Caco-2 (cell line): ENCODE data around the gene DIPK2A. TPM values are rescaled to one million over a fixed set of nuclear protein-coding genes. Genes with fewer than 3 reads are reported as not detected.

Experiments used
- BruUV-seq: library from RNA; stranded (reverse); fragments of 400-500 nt; replicated peaks from 2 replicates; lab custom pipeline; 2021; lab: Mats Ljungman, UMichigan
- CTCF ChIA-PET: fragments of 300-600 bp; sonication (Branson Sonifier 250); formaldehyde crosslinking; loops from one replicate; lab custom pipeline; 2022; ENCODE audit warnings: antibody characterized with exemption; lab: Charles Lee
- POLR2A ChIA-PET: fragments of 300-600 bp; sonication (Branson Sonifier 250); formaldehyde crosslinking; loops from one replicate; lab custom pipeline; 2022; ENCODE audit warnings: antibody characterized with exemption; lab: Charles Lee
- DNase-seq, 2 experiments: peaks; one replicate each; pipeline versions ENCODE4 v3.0.0 to v3.0.0-alpha.2; 2020 to 2022
- H3K27me3 ChIP-seq: replicated peaks from 2 replicates; pipeline ENCODE4 v1.6.0; 2011; ENCODE audit warnings: low read length; ENCODE audit not compliant: control insufficient read depth, insufficient read depth
- H3K36me3 ChIP-seq: 2 replicates; pipeline ENCODE4 v1.5.1; 2011; ENCODE audit warnings: low read length; ENCODE audit not compliant: control insufficient read depth, insufficient read depth
- H3K4me1 ChIP-seq: fragments of 250-450 bp; sonication (Bioruptor Pico); 2 replicates; pipeline ENCODE4 v1.5.1; 2020; ENCODE audit warnings: mild to moderate bottlenecking
- H3K4me3 ChIP-seq: 2 replicates; pipeline ENCODE4 v1.5.1; 2011; ENCODE audit warnings: low read depth, mild to moderate bottlenecking, control low read depth, low read length
- H3K9me3 ChIP-seq: fragments of 250-450 bp; sonication (Bioruptor Pico); 2 replicates; pipeline ENCODE4 v1.5.1; 2020; ENCODE audit warnings: mild to moderate bottlenecking, moderate library complexity
- H3K27ac Mint-ChIP-seq: one replicate; pipeline ENCODE4 v1.8.0; 2022; ENCODE audit warnings: mixed read lengths; ENCODE audit not compliant: unreplicated experiment
- H3K27me3 Mint-ChIP-seq: one replicate; pipeline ENCODE4 v1.8.0; 2022; ENCODE audit warnings: mixed read lengths; ENCODE audit not compliant: insufficient read depth, unreplicated experiment
- H3K36me3 Mint-ChIP-seq: one replicate; pipeline ENCODE4 v1.8.0; 2022; ENCODE audit warnings: mild to moderate bottlenecking, mixed read lengths; ENCODE audit not compliant: insufficient read depth, unreplicated experiment
- H3K4me1 Mint-ChIP-seq: one replicate; pipeline ENCODE4 v1.8.0; 2022; ENCODE audit warnings: low read depth, mixed read lengths; ENCODE audit not compliant: unreplicated experiment
- H3K4me3 Mint-ChIP-seq: one replicate; pipeline ENCODE4 v1.8.0; 2022; ENCODE audit warnings: mild to moderate bottlenecking, moderate library complexity, mixed read lengths; ENCODE audit not compliant: unreplicated experiment
- H3K9me3 Mint-ChIP-seq: one replicate; pipeline ENCODE4 v1.8.0; 2022; ENCODE audit warnings: mixed read lengths; ENCODE audit not compliant: unreplicated experiment
- intact Hi-C: fragments of 100-400 bp; cut with micrococcal nuclease; formaldehyde crosslinking; loops from one replicate; pipeline ENCODE4 v1.10.0; 2022; ENCODE audit not compliant: unreplicated experiment
- total RNA-seq: library from RNA; stranded (reverse); gene quantifications from 2 replicates; pipeline ENCODE4 v1.2.3, GENCODE V29; 2022
- TF ChIP-seq, protein P1 (sequence below), 2 experiments: fragments of 200-600 bp in 1 of 2; IDR thresholded peaks; 1 replicate in 1 of 2; 2 replicates in 1 of 2; pipeline versions ENCODE4 v1.5.1 to v1.8.0; 2011 to 2022; ENCODE audit warnings: antibody characterized with exemption in 1 of 2, control low read depth in 1 of 2, inconsistent platforms in 1 of 2, low read depth in 1 of 2, low read length in 1 of 2, mild to moderate bottlenecking in 1 of 2, moderate library complexity in 1 of 2; ENCODE audit not compliant: insufficient read depth in 1 of 2, severe bottlenecking in 1 of 2, unreplicated experiment in 1 of 2

Gene DIPK2A
- total RNA-seq, 1 experiment from 2014 or later, result 29.0 TPM

DNA sequence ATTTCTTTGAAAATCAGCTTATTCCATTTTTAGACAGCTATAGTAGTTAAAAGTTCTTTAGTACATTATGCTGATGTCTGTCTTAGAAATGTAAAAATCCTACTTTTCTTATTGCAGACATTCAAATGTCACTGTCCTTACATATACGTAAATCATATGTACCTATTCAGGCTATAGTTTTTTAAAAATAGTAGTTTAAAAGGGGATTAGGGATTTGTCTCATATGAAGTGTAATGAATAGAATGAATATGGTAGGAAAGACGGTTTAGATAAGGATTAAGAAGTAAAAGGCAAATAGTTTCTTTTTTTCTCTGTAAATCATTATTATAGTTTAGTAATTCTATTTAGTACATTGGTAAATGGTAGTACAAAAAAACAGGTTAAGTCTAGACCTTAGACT lies 7.4 kb downstream of the DIPK2A start:
- Mint-ChIP-seq H3K4me3 (no peak overlapping the region), H3K36me3 (peaks cover 16% of the 10 kb centered on the region), H3K4me1 (peaks cover 16% of the 10 kb centered on the region), H3K27ac (no peak overlapping the region), H3K27me3 (no peaks in the 10 kb centered on the region), H3K9me3 (no peaks in the 10 kb centered on the region)
- ChIA-PET CTCF (no interaction called here), POLR2A (no interaction called here)
- Histone ChIP-seq H3K36me3 (no peaks in the 10 kb centered on the region), H3K4me3 (no peak overlapping the region), H3K4me1 (peaks cover 28% of the 10 kb centered on the region), H3K9me3 (no peaks in the 10 kb centered on the region), H3K27me3 (no peaks in the 10 kb centered on the region)
- no peak for DNase-seq
- TF ChIP-seq, protein P1, sequence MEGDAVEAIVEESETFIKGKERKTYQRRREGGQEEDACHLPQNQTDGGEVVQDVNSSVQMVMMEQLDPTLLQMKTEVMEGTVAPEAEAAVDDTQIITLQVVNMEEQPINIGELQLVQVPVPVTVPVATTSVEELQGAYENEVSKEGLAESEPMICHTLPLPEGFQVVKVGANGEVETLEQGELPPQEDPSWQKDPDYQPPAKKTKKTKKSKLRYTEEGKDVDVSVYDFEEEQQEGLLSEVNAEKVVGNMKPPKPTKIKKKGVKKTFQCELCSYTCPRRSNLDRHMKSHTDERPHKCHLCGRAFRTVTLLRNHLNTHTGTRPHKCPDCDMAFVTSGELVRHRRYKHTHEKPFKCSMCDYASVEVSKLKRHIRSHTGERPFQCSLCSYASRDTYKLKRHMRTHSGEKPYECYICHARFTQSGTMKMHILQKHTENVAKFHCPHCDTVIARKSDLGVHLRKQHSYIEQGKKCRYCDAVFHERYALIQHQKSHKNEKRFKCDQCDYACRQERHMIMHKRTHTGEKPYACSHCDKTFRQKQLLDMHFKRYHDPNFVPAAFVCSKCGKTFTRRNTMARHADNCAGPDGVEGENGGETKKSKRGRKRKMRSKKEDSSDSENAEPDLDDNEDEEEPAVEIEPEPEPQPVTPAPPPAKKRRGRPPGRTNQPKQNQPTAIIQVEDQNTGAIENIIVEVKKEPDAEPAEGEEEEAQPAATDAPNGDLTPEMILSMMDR (IDR thresholded peaks at IDR 0.05; ENCODE audit: insufficient read depth in 1 of 2, low read depth in 1 of 2, low read length in 1 of 2, severe bottlenecking in 1 of 2, unreplicated experiment in 1 of 2), result no peak
- intact Hi-C loops, result loop anchor here (10.0 kb wide), 3 partner anchors 436 to 876 kb away; no protein-coding TSS in a partner anchor
- no TSS peak for BruUV-seq

DNA sequence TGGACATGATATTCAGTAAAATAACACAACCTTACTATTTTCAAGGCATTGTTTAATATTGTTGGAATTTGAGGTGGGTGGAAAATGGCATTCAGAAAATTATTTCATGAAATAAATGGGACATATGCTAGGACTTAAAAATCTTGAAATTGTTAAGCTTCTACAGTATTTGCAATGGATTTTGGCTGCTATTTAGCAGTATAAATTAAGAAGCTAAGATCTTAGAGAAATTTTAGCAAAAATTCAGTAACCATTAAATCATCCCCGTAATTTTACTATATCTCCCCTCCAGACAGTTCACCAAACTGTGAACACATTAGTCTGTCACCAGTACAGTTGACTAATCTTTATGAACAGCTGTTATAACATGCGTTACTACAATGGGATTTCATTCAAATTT lies 8.2 kb downstream of the DIPK2A start:
- POLR2A ChIA-PET, result no interaction called here

DNA sequence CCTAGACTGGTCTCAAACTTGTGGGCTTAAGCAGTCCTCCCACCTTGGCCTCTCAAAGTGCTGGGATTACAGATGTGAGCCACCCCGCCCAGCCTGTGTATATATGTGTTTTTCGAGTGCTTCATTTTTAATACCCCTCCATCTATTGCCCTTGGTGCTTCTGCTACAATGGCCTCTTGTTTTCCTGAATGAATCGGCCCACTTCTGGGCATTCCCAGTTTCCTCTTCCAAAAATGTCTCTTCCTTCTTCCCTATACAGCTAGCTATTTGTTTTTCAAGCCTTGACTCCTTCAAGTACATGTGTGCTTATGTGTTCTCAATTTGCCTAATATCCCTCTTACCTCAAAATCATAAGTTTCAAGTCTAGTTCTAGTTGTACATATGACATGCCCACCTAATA lies 16.7 kb downstream of the DIPK2A start:
- ChIA-PET POLR2A (no interaction called here), CTCF (no interaction called here)
- peak overlapping the region; percentile 13 for H3K27ac Mint-ChIP-seq

More for the DNA sequence above, 8.2 kb downstream of the DIPK2A start:
- H3K9me3 Mint-ChIP-seq, result no peaks in the 10 kb centered on the region
- intact Hi-C loops, result loop anchor here (10.0 kb wide), 3 partner anchors 435 to 875 kb away; no protein-coding TSS in a partner anchor
- Histone ChIP-seq H3K27me3 (no peaks in the 10 kb centered on the region), H3K4me3 (no peak overlapping the region), H3K9me3 (no peaks in the 10 kb centered on the region), H3K36me3 (no peaks in the 10 kb centered on the region), H3K4me1 (peaks cover 28% of the 10 kb centered on the region)
- TF ChIP-seq, protein P1 (IDR thresholded peaks at IDR 0.05; ENCODE audit: insufficient read depth in 1 of 2, low read depth in 1 of 2, low read length in 1 of 2, severe bottlenecking in 1 of 2, unreplicated experiment in 1 of 2), result no peak
- peaks cover 16% of the 10 kb centered on the region for H3K36me3 Mint-ChIP-seq
- DNase-seq, result no peak
- H3K27ac Mint-ChIP-seq, result no peak overlapping the region
- no peak overlapping the region for H3K4me3 Mint-ChIP-seq
- peaks cover 17% of the 10 kb centered on the region for H3K4me1 Mint-ChIP-seq
- H3K27me3 Mint-ChIP-seq, result no peaks in the 10 kb centered on the region
- CTCF ChIA-PET, result interaction anchor here (1.7 kb wide), 1 partner anchor 8 kb away, joined by 4 read pairs; no protein-coding TSS in a partner anchor
- no TSS peak for BruUV-seq

More for the DNA sequence above, 16.7 kb downstream of the DIPK2A start:
- Histone ChIP-seq H3K27me3 (no peaks in the 10 kb centered on the region), H3K4me3 (no peak overlapping the region), H3K4me1 (peaks cover 15% of the 10 kb centered on the region; the same call in 1 of the 2 replicates), H3K36me3 (no peaks in the 10 kb centered on the region; the same call in 1 of the 2 replicates), H3K9me3 (no peaks in the 10 kb centered on the region)
- Mint-ChIP-seq H3K4me1 (peaks cover 20% of the 10 kb centered on the region), H3K36me3 (peaks cover 27% of the 10 kb centered on the region), H3K4me3 (no peak overlapping the region), H3K9me3 (peaks cover 10% of the 10 kb centered on the region), H3K27me3 (no peaks in the 10 kb centered on the region)
- no TSS peak for BruUV-seq
- TF ChIP-seq, protein P1 (IDR thresholded peaks at IDR 0.05; ENCODE audit: insufficient read depth in 1 of 2, low read depth in 1 of 2, low read length in 1 of 2, severe bottlenecking in 1 of 2, unreplicated experiment in 1 of 2), result no peak
- intact Hi-C loops, result no loop called here
- no peak for DNase-seq
